ENCODE results near the gene SVEP1.

SVEP1 gene

DNA sequence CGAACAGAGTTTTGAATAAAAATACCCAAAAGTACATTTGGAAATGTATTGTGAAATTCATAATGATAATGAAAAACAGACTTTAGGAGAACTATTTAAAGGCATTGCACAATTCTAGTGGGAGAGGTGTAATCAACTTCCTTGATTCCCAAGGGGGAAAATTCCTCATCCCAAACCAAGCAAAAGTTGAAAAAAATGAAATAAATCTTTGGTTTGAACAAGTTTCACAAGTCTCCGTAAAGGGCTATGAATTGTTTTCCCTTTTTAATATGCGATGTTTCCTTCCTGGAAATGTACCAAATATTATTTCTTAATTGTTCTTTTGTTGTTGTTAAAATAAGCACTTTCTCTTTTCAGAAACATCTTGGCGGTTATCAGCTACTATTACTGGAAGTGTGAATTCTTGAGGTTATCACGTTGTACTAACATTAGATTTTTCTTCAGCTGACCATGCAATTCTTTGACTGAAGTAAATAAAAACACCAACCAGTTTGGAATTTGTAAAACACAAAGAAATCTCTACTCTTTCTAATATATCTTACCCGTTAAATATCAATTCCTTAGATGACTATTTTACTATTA is 59.3 kb downstream of the SVEP1 start:
- DNase-seq, result no peak

DNA sequence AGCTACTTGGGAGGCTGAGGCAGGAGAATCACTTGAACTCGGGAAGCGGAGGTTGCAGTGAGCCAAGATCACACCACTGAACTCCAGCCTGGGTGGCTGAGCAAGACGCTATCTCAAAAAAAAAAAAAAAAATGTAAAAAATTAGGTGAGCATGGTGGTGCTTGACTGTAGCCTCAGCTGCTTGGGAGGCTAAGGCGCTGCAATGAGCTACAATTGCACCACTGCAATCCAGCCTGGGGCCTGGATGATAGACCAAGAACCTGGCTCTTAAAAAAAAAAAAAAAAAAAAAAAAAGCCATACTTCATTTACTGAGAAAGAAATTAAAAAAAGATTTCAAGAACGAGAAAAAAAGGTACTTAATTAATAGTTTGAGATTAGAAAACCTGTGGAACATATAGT is 62.1 kb downstream of the SVEP1 start:
- no peak for DNase-seq

DNA sequence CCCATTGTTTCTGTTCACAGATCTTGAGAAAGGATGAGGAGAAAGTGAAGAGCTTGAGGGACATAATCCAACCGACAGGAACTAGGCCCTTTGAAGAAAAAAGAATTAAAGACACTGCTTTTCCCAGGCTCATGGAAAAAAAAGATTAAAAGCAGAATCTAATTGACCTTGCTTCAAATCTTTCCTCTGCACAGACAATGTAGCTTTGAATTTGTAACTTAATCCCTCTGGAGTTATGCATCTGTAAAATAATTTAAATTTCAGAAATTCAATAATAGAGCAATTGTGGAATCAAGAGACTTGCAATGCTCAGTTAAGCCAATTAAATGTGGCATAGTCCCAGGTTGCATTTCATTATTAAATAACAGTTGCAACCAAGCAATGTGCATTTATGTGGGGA is 64.6 kb downstream of the SVEP1 start:
- DNase-seq, result no peak

DNA sequence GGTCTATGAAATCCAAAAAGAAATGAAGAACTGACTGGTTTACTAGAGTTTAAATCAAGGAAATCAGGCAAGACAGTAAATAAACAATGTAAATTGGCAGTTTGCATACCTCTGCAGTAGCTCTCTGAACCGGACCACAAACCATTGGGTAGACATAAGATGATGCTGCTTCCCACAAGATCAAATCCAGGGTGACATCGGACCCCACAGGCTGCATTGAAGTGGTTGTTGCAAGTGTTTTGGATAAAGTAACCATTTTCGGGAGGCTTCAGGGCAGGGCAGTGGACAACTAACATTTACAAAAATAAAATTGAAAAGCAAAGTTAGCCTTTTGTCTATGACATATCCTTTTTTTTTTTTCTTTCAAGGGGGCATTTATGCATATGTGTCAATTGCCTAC is 66.7 kb downstream of the SVEP1 start:
- DNase-seq, result no peak

DNA sequence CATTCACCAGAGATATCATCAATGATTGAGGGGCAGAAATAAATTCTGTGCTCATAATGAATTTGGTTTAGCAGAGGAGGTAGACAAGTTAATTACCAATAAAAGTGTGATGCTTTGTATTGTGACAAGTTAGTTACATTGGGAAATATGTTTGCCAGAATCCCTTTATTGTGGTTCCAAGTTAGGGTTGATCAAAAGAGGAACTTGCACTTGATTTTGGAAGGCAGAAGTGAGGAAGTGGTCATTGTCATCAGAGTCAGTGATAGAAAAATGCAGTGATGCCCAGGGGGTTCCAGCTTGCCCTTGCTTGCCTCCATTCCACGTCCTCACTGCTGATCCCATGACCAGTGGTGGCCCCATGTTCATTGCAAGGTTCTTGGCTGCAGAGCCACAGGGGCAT is 69.7 kb downstream of the SVEP1 start:
- DNase-seq, result no peak

DNA sequence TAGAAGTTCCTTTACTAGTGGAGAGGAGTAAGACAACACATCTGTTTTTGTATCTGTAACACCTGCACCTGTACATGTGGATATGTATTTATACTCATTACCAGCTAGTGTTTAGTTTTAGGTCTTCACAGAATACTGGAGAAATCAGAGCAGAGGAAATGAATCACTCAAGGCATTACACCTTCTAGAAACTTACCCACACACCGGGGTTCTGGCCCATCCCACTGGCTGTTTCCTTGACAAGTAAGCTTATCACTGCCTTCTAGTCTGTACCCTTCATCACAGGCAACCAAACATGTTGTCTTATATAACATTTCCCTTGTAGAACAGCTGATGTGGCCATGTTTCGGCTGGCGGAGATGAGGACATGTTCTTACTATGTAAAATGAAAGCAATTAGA is 76.7 kb downstream of the SVEP1 start:
- no peak for DNase-seq

DNA sequence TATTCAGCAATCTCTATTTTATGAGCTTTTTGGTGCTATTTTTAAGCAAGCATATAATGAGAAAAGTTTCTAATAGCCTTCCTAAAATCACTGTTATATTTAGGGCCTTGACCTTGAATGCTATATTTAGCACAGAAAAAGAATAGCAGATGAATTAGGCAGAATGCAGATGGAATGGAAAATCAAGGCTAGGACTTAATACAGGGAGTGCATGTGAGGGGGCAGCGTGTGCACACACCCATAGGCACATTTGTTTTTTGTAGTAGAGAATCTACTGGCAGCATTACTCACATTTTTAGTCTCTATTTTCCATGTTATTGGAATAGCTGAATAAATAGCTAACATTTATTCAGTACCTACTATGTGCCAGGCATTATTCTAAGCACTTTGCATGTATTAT is 79.9 kb downstream of the SVEP1 start:
- DNase-seq, result no peak

DNA sequence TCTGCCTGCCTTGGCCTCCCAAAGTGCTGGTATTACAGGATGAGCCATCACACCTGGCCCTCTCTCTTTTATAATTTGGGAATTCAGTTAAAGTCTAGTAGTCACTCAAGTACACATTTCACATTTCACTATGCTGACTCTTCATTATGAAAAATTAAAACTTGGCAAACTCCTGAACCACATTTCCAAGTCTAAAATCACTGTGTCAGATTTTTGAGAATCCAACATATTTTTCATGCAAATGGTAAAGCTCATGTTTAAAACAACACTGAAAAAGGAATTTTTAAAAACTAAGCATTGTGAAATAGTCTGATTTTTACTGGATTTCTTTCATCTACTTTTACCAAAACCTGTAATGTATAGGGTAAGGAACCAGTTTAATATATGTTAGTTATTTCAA is 92.3 kb downstream of the SVEP1 start:
- DNase-seq, result no peak

DNA sequence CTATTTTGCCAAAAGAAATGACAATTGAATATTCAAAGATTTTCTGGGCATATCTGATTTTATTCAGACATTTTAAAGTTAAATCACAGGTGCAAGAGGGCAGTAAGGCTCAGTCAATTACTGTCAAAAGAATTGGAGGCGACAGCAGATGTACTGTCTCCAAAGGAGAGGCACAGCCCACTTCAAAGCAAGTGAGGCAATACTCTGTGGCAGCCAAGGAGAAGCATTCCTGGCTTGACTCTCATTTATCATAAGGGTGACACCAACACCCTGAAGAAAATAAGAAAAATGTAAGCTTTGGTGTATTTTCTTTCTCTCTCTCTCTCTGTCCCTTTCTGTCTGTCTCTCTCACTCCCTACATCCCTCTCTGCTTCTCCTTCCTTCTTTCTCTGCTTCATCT is 93.3 kb downstream of the SVEP1 start:
- no peak for DNase-seq

DNA sequence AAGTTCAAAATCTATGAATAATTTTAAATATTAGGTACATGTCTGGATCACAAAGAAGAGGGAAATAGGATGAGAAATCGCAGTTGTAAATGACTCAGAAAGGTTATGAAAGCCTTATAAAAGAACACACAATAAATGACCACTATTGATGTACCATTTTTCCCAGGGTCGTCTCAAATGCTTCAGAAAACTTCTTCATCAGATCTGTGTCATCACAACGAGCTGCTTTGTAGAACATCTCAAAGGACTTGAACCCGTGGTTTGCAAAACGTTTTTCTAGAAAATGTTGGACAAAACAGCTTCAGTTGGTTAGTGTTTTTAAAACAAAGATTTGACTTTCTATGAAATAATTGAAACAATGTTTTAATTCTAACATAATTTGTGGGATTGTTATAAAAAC is 100.1 kb downstream of the SVEP1 start:
- DNase-seq, result no peak

DNA sequence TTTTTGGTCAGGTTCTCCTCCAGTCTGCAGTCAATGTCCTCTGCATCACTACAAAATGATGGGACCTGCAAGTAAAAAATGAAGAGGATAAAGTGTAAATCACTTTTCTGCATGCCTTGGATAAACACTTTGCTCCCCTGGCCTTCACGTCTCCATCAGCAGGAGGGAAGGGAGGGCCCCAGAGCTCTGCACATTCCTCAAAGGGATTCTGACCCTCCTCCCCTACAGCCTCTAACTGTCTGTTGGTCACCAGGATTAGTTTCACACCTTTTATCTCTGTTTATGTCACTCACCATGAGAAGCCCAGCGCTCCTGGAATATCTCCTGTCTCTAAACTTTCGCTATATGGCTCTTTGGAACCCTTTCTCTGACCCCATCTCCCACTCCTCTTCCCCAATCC is 103.3 kb downstream of the SVEP1 start:
- no peak for DNase-seq

DNA sequence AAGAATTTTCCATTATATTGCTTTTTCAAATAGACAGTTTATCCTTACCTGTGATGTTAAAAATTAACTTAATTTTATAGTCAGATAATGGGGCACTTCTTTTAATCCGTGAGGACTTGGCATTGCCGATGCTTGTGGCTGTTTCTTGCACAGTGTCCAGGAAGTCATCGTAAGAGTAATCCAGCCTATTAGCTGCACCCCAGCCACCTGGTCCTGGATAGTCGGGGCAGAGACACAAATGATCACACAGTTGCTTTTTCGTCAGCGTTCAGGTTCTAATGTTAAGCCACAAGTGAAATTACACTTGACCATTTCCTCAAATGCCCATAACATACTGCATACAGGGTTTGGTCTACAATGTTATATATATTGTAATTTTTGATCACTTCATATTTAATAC is 107.4 kb downstream of the SVEP1 start:
- no peak for DNase-seq

DNA sequence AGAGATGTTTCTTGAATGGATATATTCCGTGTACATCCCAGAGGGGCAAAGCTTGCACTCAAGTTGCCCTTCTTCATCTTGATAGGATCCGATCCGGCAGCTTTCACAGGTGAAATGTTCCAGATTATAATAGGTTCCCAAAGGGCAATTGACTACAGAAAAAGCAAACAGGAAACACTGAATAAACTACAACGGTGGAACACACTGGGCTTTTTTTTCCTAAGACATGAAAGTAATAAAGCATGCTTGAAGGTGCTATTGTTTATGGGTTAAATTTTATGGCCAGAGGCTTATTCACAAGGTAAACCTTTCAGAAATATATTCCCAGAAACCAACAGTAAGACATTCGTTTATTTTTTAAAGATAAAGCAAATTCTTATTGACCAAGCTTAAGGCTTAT is 110.6 kb downstream of the SVEP1 start:
- DNase-seq, result no peak

DNA sequence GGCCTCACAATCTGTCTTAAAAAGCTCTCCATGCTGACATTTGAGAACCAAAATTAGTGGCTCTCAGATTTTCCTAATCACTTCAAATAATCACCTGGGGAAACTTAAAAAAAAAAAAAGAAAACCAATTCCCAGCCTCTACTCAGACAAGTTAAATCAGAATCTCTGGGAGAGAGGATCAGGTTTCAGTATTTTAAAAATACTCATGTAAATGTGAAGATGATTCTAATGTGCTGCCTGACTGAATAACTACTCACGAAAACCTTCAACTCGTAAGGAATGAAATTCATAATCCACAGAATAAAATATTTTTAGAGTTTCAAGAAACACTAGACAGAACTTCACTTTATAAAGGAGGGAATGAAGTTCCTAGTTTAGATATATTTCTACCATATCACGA is 114.4 kb downstream of the SVEP1 start:
- DNase-seq, result no peak

DNA sequence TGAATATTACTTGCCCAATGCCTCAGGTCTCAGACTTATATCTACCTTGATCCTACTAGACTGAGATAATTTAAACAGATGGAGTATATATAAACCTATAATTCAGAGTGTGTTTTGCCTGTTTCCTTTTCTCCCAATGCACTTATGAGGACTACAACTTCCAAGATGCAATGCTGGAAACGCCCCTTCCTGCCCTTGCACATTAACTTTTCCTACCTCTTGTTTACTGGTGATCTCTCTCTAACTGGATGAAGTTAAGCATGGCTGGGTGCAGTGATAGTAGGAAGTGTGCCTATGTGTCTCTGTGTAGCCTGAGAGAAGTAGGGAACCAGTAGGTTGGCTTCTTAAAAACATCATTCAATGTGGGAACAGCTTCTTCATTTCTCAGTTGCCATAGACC is 115.2 kb downstream of the SVEP1 start:
- DNase-seq, result no peak

DNA sequence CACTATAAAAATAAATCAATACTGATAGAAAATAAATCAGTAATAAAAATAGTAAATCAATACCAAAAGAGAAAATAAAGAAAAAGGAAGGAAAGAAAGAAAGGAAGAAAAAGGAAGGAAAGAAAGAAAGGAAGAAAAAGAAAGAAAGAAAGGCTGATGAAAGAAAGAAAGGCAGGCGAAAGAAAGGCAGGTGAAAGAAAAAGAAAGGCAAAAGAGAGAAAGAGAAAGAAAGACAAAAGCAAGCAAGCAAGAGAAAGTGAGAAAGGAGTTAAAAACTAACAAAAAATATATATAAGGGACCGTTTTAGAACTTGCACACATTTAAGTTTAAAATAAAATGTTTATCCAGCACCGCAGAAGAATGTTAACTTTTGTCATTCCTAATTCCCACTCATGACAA is 116.0 kb downstream of the SVEP1 start:
- DNase-seq, result no peak

DNA sequence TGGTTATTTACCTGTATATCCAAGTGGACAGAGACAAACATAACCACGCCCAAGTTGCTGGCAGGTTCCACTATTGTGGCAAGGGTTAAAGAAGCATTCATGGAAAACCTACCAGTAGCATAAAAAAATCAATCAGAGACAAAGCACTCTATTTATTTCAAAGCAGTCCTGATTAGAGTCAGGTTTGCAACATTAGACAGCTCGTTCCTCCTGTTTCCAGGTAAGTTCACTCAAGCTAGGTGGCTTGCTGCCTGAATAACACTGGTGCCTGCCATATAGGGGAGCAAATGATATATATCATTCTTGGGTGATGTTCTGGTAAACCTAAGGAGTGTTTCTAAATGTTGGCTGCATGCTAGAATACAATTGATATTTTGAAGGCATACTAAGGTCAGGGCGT is 122.3 kb downstream of the SVEP1 start:
- DNase-seq, result no peak

DNA sequence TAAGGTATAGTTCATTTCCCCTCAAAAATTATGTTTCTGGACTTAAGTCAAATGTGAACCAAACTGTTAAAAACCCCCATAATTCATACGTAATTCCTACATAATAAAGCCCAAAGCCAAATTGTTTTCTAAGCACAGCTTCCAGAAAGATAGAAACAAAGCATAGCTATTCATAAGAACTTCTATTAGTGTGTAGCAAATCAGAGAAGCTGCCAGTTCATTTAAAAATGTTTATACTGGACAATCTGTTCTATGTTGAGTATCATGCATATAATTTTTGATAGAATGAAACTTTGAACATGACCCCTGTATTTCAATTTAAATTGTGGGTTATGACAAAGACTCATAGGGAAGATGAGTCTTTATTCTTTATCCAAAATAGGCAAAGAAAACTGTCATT is 122.9 kb downstream of the SVEP1 start:
- no peak for DNase-seq

DNA sequence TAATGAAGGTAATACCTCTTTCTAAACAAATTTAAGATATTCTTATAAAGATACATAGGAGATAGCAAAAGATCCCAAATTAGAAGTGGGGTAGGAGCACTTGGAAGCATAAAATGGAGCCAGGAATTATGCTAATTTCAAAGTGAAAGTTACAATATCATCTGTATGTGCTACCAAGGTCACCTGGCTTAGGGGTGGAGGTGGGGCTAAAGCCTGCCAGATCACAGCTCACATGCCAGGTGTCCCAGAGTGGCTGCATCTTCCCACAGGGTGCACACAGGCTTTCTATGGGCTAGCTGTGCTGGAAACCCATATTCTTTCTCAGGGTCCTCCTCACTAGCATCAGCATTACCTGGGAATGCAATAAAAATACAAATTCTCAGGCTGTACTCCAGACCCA is 123.7 kb downstream of the SVEP1 start:
- DNase-seq, result no peak

DNA sequence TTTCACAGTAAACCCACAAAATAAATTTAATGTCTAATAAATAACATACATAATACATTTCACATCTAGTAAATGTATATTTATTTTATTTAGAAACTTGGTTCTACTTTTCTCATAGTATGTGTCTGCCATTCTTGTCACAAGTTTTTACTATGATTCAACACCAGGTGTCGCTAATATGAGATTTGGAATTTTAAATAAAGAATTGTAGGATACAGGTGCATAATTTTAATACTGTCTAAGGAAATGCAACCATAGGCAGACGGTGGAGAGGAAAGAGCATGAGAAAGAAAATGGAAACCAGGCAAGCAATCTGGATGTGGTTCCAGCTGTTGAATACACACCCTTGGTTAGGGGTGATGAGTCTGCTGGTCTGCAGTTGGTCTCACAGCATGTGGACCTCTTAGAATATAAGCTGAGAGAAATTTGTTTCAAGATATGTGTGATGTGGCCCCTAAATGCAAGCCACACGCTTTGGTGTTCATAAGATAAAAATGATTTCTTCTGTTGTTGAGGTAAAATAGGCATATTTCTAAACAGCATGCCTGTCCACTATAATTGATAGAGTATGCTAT is 127.2 kb downstream of the SVEP1 start:
- no peak for DNase-seq

DNA sequence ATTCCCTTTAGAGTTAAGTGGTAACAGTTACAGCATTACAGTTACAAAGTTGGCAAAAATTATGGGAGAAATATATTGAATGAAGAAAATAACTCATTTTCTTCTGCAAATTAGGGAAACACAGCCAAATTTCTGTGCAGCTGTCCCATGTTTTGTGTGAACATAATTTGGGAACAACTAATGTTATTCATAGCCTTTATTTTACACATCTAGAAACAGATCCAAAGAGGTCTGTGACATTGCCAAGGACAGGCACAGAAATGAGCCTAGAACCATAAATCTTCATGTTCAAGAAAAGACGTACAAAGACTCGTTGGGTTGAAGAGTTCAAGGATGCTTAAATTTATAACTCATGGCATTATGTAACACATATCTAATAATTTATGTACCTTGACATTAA is 127.8 kb downstream of the SVEP1 start:
- DNase-seq, result no peak

DNA sequence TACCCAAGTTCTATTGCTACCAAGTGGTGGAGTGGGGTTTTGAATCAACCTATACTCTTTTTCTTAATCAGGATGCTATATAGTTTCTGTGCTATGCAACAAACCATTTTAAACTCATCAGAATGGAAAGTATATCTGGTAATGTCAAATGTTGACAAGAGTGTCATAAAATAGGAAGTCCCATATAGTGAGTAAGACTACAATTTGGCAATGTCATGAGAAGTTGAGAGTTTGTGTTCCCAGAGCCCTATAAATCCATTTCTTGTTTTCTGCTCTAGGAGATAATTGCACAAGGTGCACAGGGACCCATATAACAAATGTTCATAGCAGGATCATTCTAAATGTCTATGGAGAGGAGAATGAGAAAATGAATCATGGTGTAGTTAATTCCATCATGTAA is 132.1 kb downstream of the SVEP1 start:
- no peak for DNase-seq

DNA sequence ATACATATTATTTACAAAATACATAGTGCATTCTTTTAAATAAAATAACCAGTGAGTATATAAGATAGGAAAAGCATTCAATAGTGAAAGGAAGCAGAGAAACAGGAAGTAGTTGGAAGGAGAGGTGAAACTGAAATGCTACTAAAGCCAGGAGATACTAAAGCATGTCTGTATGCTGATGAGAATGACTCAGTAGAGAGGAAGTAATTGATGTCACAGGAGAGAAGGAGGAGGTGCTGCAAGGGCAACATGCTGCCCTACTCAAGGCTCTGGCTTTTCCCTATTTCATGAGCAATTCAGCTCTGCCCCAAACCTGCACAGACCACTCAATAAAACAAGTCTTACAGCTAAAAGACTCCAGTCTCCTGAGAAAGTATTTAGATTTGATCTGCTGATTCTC is 133.4 kb downstream of the SVEP1 start:
- DNase-seq, result no peak

DNA sequence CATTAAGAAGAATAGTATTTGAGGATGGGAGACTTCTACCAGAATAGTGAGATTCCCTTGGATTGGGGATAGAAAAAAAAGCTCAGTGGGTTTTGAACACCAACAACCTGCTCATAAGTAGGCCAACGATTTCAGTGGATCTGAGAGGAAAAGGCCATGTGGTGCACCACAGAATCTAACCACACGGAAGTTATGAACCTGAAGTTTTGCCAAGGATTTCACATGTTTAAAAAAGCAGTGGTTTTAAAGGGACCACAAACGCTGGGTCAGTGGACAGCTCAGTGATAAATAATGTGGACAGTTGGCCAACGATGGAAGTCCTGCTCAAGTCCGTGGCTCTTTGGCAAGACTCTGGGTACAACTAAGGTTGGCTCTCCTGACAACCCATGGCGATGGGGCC is 134.6 kb downstream of the SVEP1 start:
- DNase-seq, result no peak

DNA sequence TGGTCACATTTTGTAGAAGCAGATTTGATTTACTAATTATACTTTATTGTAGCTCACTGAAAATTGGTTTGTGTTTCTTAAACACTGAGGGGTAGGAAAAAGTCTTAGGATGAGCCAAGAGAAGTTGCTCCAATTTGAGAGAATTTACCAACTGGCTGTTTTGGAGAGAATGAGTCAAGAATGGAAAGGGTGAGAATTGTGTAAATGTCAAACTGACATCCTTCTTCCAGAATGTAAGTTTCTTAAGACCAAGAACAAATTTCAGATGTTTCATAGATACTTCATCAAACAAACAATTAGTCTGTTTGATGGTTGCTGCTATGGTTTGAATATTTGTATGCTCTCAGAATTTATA is 135.7 kb downstream of the SVEP1 start:
- DNase-seq, result no peak
